Kidney (tissue), 14 donors: ENCODE measurements around the gene RNASE8. TPM values are rescaled to one million over a fixed set of nuclear protein-coding genes. Genes with fewer than 3 reads are reported as not detected.

Experiments
- DNase-seq, 5 donors: peaks; one replicate each; pipeline ENCODE4 v3.0.0-alpha.2; 2013 to 2020
- FAIRE-seq: peaks from 2 replicates; lab custom pipeline; 2012; peaks lifted over from hg19 to GRCh38; lab: Jason Lieb, UNC
- H3K27ac ChIP-seq, 2 donors: one replicate each; pipeline ENCODE4 v1.7.0; 2013; ENCODE audit warnings: low read depth in 2 of 2, low read length in 2 of 2, inconsistent platforms in 1 of 2
- H3K27me3 ChIP-seq: one replicate; pipeline ENCODE4 v1.7.1; 2013; ENCODE audit warnings: low read length, inconsistent platforms; ENCODE audit not compliant: control insufficient read depth, insufficient read depth
- H3K36me3 ChIP-seq, 3 donors: one replicate each; pipeline versions ENCODE4 v1.7.0 to v1.7.1; 2013; ENCODE audit warnings: low read length in 3 of 3, control low read depth in 1 of 3, inconsistent platforms in 1 of 3; ENCODE audit not compliant: insufficient read depth in 3 of 3, control insufficient read depth in 2 of 3
- H3K4me1 ChIP-seq, 3 donors: one replicate each; pipeline versions ENCODE4 v1.7.0 to v1.7.1; 2013; ENCODE audit warnings: low read length in 3 of 3, inconsistent platforms in 1 of 3, low read depth in 1 of 3; ENCODE audit not compliant: control insufficient read depth in 2 of 3, insufficient read depth in 2 of 3
- H3K4me3 ChIP-seq, 3 donors: one replicate each; pipeline versions ENCODE4 v1.7.0 to v1.8.1; 2013; ENCODE audit warnings: low read length in 3 of 3, control low read depth in 1 of 3, inconsistent platforms in 1 of 3
- H3K9ac ChIP-seq, 3 donors: one replicate each; pipeline versions ENCODE4 v1.7.0 to v1.7.1; 2013; ENCODE audit warnings: low read length in 3 of 3, control low read depth in 1 of 3, inconsistent platforms in 1 of 3
- H3K9me3 ChIP-seq, 3 donors: one replicate each; pipeline versions ENCODE4 v1.7.0 to v1.7.1; 2013; ENCODE audit warnings: low read length in 3 of 3, control low read depth in 1 of 3, inconsistent platforms in 1 of 3; ENCODE audit not compliant: control insufficient read depth in 2 of 3, insufficient read depth in 1 of 3
- intact Hi-C: fragments of 100-400 bp; cut with DNase I; formaldehyde crosslinking; loops from one replicate; pipeline ENCODE4 v1.11.1; 2022
- polyA plus RNA-seq: library from polyadenylated mRNA; stranded (reverse); fragments of 350-450 nt; fragmentation: Illumina TruSeq; extraction: RNeasy Lipid Tissue Mini Kit (QIAGEN cat#74804); gene quantifications from one replicate; pipeline ENCODE4 v1.2.3, GENCODE V29; 2014; ENCODE audit warnings: low read depth, low replicate concordance; ENCODE audit not compliant: insufficient read depth
- total RNA-seq: library from RNA; stranded (reverse); fragmentation: NEBNext Ultra II Directional; extraction: Animal tissue kit (Norgen Biotek cat#: 25700); gene quantifications from one replicate; pipeline ENCODE4 v1.2.1, GENCODE V29; 2021
- TF ChIP-seq, protein P1 (sequence below): IDR thresholded peaks from 3 replicates; pipeline ENCODE4 v1.5.1; 2012; ENCODE audit warnings: mild to moderate bottlenecking, moderate library complexity, borderline replicate concordance; ENCODE audit not compliant: insufficient read depth; ENCODE audit errors: extremely low read depth
- donor health status: control.
- donor health status: control.
- donor health status: control.
- donor health status: control.
- donor health status: control.
- donor health status: DM: yes; HTN: yes; CAD: no.
- donor health status: Normal renal cell carcinoma (clear cell type).

RNASE8 gene
- total and polyA plus RNA-seq, 2 donors from 2014 or later: not detected

DNA sequence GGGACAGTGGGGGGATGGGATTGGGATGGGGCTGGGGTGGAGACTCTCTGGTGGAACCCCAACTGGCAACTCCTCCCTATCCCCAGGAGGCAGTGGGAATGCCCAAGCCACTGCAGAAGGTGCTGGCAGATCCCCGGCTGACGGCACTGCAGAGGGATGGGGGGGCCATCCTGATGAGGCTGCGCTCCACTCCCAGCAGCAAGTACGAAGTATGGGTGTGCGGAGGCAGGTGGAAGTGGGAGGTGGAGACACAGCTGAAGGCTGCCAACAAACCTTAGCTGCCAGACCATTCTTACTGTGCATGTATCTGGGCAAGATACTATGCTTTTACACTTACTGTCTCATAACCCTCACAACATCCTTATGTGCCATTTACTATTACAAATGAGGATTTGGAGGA lies 20.7 kb downstream of the RNASE8 start:
- Histone ChIP-seq H3K4me1 (peaks cover 0 to 1% (median 0%) of the 10 kb centered on the region in 3 donors), H3K9ac (no peak overlapping the region), H3K9me3 (no peaks in the 10 kb centered on the region), H3K36me3 (peaks cover 23 to 55% (median 30%) of the 10 kb centered on the region in 3 donors), H3K4me3 (no peak overlapping the region), H3K27ac (no peak overlapping the region), H3K27me3 (no peaks in the 10 kb centered on the region)
- DNase-seq (no peak), FAIRE-seq (no peak)
- intact Hi-C loops: no loop called here
- TF ChIP-seq, protein P1, sequence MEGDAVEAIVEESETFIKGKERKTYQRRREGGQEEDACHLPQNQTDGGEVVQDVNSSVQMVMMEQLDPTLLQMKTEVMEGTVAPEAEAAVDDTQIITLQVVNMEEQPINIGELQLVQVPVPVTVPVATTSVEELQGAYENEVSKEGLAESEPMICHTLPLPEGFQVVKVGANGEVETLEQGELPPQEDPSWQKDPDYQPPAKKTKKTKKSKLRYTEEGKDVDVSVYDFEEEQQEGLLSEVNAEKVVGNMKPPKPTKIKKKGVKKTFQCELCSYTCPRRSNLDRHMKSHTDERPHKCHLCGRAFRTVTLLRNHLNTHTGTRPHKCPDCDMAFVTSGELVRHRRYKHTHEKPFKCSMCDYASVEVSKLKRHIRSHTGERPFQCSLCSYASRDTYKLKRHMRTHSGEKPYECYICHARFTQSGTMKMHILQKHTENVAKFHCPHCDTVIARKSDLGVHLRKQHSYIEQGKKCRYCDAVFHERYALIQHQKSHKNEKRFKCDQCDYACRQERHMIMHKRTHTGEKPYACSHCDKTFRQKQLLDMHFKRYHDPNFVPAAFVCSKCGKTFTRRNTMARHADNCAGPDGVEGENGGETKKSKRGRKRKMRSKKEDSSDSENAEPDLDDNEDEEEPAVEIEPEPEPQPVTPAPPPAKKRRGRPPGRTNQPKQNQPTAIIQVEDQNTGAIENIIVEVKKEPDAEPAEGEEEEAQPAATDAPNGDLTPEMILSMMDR: no peak

DNA sequence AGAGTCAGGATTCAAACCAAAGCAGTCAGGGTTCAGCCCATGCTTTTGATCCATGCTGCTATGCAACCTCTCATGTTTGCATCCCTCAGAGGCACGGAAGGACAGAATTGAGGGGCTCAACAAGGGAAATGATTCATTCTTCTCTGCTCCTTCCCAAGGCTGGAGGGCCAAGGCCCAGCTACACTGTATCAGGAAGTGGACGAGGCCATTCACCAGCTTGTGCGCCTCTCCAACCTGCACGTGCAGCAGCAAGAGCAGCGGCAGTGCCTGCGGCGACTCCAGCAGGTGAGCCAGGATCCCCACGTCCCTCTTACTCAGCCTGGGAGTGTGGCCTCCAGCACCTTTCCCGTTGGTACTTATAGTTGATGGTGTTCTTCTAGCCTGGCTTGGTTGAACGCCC lies 21.1 kb downstream of the RNASE8 start:
- no peak overlapping the region for H3K27ac ChIP-seq
- no peak overlapping the region for H3K4me3 ChIP-seq
- no peaks in the 10 kb centered on the region for H3K4me1 ChIP-seq
- H3K36me3 ChIP-seq: peaks cover 23 to 55% (median 27%) of the 10 kb centered on the region in 3 donors
- TF ChIP-seq, protein P1: no peak
- H3K27me3 ChIP-seq: no peaks in the 10 kb centered on the region
- no peaks in the 10 kb centered on the region for H3K9me3 ChIP-seq
- FAIRE-seq (no peak), DNase-seq (no peak)
- H3K9ac ChIP-seq: no peak overlapping the region
- intact Hi-C loops: no loop called here

DNA sequence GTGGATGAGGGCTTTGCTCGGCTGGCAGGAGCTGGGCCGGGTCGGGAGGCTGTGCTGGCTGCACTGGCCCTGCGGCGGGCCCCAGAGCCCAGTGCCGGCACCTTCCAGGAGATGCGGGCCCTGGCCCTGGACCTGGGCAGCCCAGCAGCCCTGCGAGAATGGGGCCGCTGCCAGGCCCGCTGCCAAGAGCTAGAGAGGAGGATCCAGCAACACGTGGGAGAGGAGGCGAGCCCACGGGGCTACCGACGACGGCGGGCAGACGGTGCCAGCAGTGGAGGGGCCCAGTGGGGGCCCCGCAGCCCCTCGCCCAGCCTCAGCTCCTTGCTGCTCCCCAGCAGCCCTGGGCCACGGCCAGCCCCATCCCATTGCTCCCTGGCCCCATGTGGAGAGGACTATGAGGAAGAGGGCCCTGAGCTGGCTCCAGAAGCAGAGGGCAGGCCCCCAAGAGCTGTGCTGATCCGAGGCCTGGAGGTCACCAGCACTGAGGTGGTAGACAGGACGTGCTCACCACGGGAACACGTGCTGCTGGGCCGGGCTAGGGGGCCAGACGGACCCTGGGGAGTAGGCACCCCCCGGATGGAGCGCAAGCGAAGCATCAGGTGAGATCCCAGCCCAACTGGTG lies 24.0 kb downstream of the RNASE8 start:
- Histone ChIP-seq H3K4me3 (no peak overlapping the region), H3K27ac (no peak overlapping the region), H3K9me3 (no peaks in the 10 kb centered on the region), H3K4me1 (no peaks in the 10 kb centered on the region), H3K27me3 (no peaks in the 10 kb centered on the region), H3K36me3 (peaks cover 16 to 63% (median 27%) of the 10 kb centered on the region in 3 donors), H3K9ac (no peak overlapping the region)
- DNase-seq (no peak), FAIRE-seq (no peak)
- intact Hi-C loops: loop anchor here (10.0 kb wide), 1 partner anchor 67 kb away; no protein-coding TSS in a partner anchor
- TF ChIP-seq, protein P1: no peak
